Stomach (tissue), 9 donors: ENCODE measurements around the gene TCTN2. TPM values are rescaled to one million over a fixed set of nuclear protein-coding genes. Genes with fewer than 3 reads are reported as not detected.

ENCODE experiments used
- DNase-seq, 2 donors: peaks; one replicate each; pipeline versions ENCODE4 v3.0.0 to v3.0.0-alpha.2; 2013 to 2019
- H3K27ac ChIP-seq, 5 donors: fragments of 200-600 bp in 4 of 5; sonication (generic) in 4 of 5; one replicate each; pipeline ENCODE4 v1.5.1; 2013 to 2019; ENCODE audit warnings: mild to moderate bottlenecking in 1 of 5, moderate library complexity in 1 of 5
- H3K27me3 ChIP-seq, 3 donors: fragments of 200-600 bp; sonication (generic); one replicate each; pipeline ENCODE4 v1.5.1; 2017 to 2019; ENCODE audit warnings: mixed run types in 1 of 3
- H3K36me3 ChIP-seq, 4 donors: fragments of 200-600 bp; sonication (generic); 1 replicate in 3 of 4; 2 replicates in 1 of 4; pipeline ENCODE4 v1.5.1; 2016 to 2019
- H3K4me1 ChIP-seq, 4 donors: fragments of 200-600 bp; sonication (generic); one replicate each; pipeline ENCODE4 v1.5.1; 2016 to 2019
- H3K4me3 ChIP-seq, 4 donors: fragments of 200-600 bp; sonication (generic) in 3 of 4; one replicate each; pipeline ENCODE4 v1.5.1; 2016 to 2019; ENCODE audit warnings: mild to moderate bottlenecking in 1 of 4
- H3K9me3 ChIP-seq, 4 donors: fragments of 200-600 bp; sonication (generic); one replicate each; pipeline ENCODE4 v1.5.1; 2016 to 2019
- EP300 ChIP-seq: sonication (generic); formaldehyde crosslinking; IDR thresholded peaks from one replicate; pipeline ENCODE4 v1.6.1; 2017; ENCODE audit warnings: antibody characterized with exemption
- POLR2A ChIP-seq, 4 donors: fragments of 450-650 bp; IDR thresholded peaks; one replicate each; pipeline ENCODE4 v1.6.1; 2016; ENCODE audit warnings: antibody characterized with exemption in 4 of 4, control low read depth in 2 of 4, mild to moderate bottlenecking in 1 of 4, moderate library complexity in 1 of 4
- POLR2AphosphoS5 ChIP-seq, 3 donors: sonication (generic); formaldehyde crosslinking; IDR thresholded peaks; one replicate each; pipeline ENCODE4 v1.6.1; 2016; ENCODE audit warnings: antibody characterized with exemption in 3 of 3
- WGBS, 5 donors: extraction: QIAGEN DNeasy Blood & Tissue Kit in 3 of 5; methylation state at CpG; one replicate each; pipeline versions ENCODE4 v1.1.5 to v1.1.7; 2013 to 2018; 5-methylcytosine and 5-hydroxymethylcytosine counted together
- intact Hi-C: fragments of 100-400 bp; cut with DNase I; formaldehyde crosslinking; loops from one replicate; pipeline ENCODE4 v1.15.1; 2023; ENCODE audit warnings: low total_unique reads
- polyA plus RNA-seq, 3 donors: library from polyadenylated mRNA; stranded (reverse); fragments of 200-250 nt; gene quantifications; one replicate each; pipeline ENCODE4 v1.2.3, GENCODE V29; 2013
- total RNA-seq, 5 donors: library from RNA; depleted of rRNA; stranded (reverse); fragments of >200 nt; gene quantifications; one replicate each; pipeline versions ENCODE4 v1.1.0 to v1.2.3, GENCODE V29; 2014 to 2016
- TF ChIP-seq, protein P1 (sequence below), 7 experiments: fragments of 450-650 bp in 4 of 7; fragments of 200-600 bp in 3 of 7; sonication (generic) in 3 of 7; IDR thresholded peaks; one replicate each; pipeline ENCODE4 v1.5.1; 2016 to 2019; ENCODE audit warnings: antibody characterized with exemption in 7 of 7, control low read depth in 2 of 7, mild to moderate bottlenecking in 1 of 7
- donor health status: healthy with polysubstance abuse.
- donor health status: Bipolar disorder and iron deficiency.
- donor health status: healthy.

TCTN2 gene
- total and polyA plus RNA-seq, 8 donors, result 1.2 to 24.1 (median 6.0) TPM

DNA sequence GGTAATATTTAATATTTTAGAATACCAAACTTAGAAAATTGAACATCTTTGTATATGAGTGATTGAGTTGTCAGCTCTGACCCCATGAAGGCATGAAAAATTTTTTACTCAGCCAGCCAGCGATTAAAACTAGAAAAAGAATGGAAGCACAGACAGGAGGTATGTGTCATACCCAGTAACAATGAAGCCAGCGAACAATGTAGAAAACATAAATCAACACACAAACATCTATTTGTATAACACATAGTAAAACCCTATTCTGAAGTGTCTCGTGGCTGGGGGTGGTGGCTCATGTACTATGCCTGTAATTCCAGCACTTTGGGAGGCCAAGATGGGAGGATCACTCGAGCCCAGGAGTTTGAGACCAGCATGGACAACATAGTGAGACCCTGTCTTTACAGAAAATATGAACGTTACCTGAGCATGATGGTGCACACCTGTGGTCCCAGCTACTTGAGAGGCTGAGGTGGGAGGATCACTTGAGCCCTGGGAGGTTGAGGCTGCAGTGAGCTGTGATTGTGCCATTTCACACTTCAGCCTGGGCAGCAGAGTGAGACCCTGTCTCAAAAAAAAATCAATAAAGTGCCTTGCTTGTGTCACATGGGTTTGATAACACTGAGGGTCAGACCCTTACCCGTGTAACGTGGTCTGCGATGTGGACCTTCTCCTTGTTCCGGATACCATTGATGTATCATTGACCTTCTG is 5.9 kb downstream of the TCTN2 start:
- intact Hi-C loops, result no loop called here
- Histone ChIP-seq H3K36me3 (peaks cover 26 to 78% (median 74%) of the 10 kb centered on the region in 4 donors), H3K27ac (no peak overlapping the region), H3K4me3 (no peak overlapping the region), H3K9me3 (no peaks in the 10 kb centered on the region), H3K27me3 (no peaks in the 10 kb centered on the region), H3K4me1 (peaks cover 4 to 8% (median 5%) of the 10 kb centered on the region in 4 donors)
- TF ChIP-seq POLR2A (IDR thresholded peaks at IDR 0.05) (no peak), POLR2AphosphoS5 (IDR thresholded peaks at IDR 0.05) (no peak), EP300 (no peak)
- TF ChIP-seq, protein P1, sequence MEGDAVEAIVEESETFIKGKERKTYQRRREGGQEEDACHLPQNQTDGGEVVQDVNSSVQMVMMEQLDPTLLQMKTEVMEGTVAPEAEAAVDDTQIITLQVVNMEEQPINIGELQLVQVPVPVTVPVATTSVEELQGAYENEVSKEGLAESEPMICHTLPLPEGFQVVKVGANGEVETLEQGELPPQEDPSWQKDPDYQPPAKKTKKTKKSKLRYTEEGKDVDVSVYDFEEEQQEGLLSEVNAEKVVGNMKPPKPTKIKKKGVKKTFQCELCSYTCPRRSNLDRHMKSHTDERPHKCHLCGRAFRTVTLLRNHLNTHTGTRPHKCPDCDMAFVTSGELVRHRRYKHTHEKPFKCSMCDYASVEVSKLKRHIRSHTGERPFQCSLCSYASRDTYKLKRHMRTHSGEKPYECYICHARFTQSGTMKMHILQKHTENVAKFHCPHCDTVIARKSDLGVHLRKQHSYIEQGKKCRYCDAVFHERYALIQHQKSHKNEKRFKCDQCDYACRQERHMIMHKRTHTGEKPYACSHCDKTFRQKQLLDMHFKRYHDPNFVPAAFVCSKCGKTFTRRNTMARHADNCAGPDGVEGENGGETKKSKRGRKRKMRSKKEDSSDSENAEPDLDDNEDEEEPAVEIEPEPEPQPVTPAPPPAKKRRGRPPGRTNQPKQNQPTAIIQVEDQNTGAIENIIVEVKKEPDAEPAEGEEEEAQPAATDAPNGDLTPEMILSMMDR (IDR thresholded peaks at IDR 0.05), result no peak
- WGBS, 5 donors, result 91 to 96% (median 94%) methylated on average over 9 of the region's 9 CpGs
- no peak for DNase-seq

DNA sequence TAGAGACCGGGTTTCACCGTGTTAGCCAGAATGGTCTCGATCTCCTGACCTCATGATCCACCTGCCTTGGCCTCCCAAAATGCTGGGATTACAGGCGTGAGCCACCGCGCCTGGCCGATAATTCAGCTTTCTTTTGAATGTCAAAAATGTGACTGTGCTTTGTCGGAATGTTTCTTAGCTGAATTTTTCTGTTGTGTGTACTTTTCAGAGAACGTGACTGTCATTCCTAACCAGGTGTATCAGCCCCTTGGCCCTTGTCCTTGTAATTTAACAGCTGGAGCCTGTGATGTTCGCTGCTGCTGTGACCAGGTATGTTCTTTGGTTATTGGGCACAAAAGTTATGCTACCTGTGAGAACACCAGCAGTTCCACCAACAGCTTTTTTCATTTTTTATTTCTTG is 8.1 kb downstream of the TCTN2 start:
- Histone ChIP-seq H3K4me3 (no peak overlapping the region), H3K27ac (no peak overlapping the region), H3K9me3 (no peaks in the 10 kb centered on the region), H3K36me3 (peaks cover 26 to 95% (median 81%) of the 10 kb centered on the region in 4 donors), H3K4me1 (no peaks in the 10 kb centered on the region), H3K27me3 (no peaks in the 10 kb centered on the region)
- 93 to 99% (median 97%) methylated on average over 10 of the region's 10 CpGs for WGBS, 5 donors
- DNase-seq, result no peak
- TF ChIP-seq EP300 (no peak), POLR2A (IDR thresholded peaks at IDR 0.05) (no peak), POLR2AphosphoS5 (IDR thresholded peaks at IDR 0.05) (no peak)
- TF ChIP-seq, protein P1 (IDR thresholded peaks at IDR 0.05), result no peak
- intact Hi-C loops, result no loop called here

DNA sequence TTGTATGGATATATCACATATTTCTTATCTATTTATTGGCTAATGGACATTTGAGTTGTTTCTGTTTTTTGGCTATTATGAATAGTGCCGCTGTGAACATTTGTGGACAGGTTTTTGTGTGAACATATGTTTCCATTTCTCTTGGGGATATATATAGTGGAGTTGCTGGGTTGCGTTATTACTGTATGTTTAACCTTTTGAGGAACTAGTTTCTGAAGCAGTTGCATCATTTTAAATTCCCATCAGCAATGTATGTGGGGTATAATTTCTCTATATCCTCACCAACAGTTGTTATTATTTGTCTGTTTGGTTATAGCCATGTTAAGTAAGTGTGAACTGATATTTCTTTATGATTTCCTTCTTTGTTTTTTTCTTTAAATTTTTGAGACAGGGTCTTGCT is 10.7 kb downstream of the TCTN2 start:
- no peaks in the 10 kb centered on the region for H3K9me3 ChIP-seq
- 78 to 96% (median 92%) methylated on average over 2 of the region's 2 CpGs for WGBS, 5 donors

DNA sequence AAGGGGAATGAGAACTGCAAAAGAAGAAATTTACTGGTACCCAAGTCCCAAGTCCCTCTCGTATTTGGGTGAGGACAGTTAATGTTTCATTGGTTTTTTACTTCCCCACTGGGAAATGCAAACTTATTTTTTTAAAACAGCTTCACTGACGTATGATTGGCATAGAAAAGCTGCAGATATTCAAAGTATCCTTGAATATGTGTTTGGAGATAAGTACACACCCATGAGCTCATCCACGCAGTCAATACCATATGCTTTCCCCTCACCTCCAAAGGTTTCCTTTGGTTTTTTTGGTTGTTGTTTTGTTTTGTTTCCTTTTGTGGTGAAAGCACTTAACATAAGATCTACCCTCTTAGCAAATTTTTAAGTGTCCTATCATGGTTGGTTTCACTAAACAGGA is 13.1 kb downstream of the TCTN2 start:
- WGBS, 5 donors, result 86 to 93% (median 91%) methylated on average over 3 of the region's 3 CpGs
- Histone ChIP-seq H3K9me3 (no peaks in the 10 kb centered on the region), H3K27ac (no peak overlapping the region), H3K4me3 (no peak overlapping the region), H3K4me1 (no peaks in the 10 kb centered on the region), H3K36me3 (peaks cover 19 to 96% (median 82%) of the 10 kb centered on the region in 4 donors), H3K27me3 (no peaks in the 10 kb centered on the region)
- intact Hi-C loops, result no loop called here
- TF ChIP-seq EP300 (no peak), POLR2AphosphoS5 (IDR thresholded peaks at IDR 0.05) (no peak), POLR2A (IDR thresholded peaks at IDR 0.05) (no peak)
- TF ChIP-seq, protein P1 (IDR thresholded peaks at IDR 0.05), result no peak
- no peak for DNase-seq

More for the DNA sequence above, 10.7 kb downstream of the TCTN2 start:
- Histone ChIP-seq H3K36me3 (peaks cover 18 to 95% (median 78%) of the 10 kb centered on the region in 4 donors), H3K27me3 (no peaks in the 10 kb centered on the region), H3K27ac (no peak overlapping the region), H3K4me3 (no peak overlapping the region), H3K4me1 (no peaks in the 10 kb centered on the region)
- intact Hi-C loops, result no loop called here
- no peak for DNase-seq
- TF ChIP-seq, protein P1 (IDR thresholded peaks at IDR 0.05), result no peak
- TF ChIP-seq POLR2AphosphoS5 (IDR thresholded peaks at IDR 0.05), result no peak
- TF ChIP-seq POLR2A (IDR thresholded peaks at IDR 0.05), result no peak
- TF ChIP-seq EP300, result no peak
